ENCODE measurements around the gene HSPA9.
A peak's percentile ranks its signal among the peaks of the same experiment; 100 is the strongest.

HSPA9 gene

GRCh38 chr5:138575194-138576015 is at the start of gene HSPA9:
Gene HSPA9, minus strand, starts transcription at chr5:138575401. Its CDS starts 83 bp downstream, at chr5:138575318.
- TF ChIP-seq CTCF (IDR thresholded peaks at IDR 0.05; ENCODE audit: control insufficient read depth, insufficient read depth, low read depth, low read length, missing control alignments), result no peak
- H3K4me3 ChIP-seq (ENCODE audit: control insufficient read depth, low read depth, low read length), result peak within 1 kb of the TSS; percentile 94
- peak; percentile 99 for DNase-seq (ENCODE audit: low read depth)

GRCh38 chr5:138623053-138623452 is 47.9 kb upstream of the HSPA9 start:
- no peak for TF ChIP-seq CTCF (IDR thresholded peaks at IDR 0.05; ENCODE audit: control insufficient read depth, insufficient read depth, low read depth, low read length, missing control alignments)
- no peak overlapping the region for H3K4me3 ChIP-seq (ENCODE audit: control insufficient read depth, low read depth, low read length)
- no peak for DNase-seq (ENCODE audit: low read depth)

GRCh38 chr5:138622051-138622450 is 46.9 kb upstream of the HSPA9 start:
- no peak for DNase-seq (ENCODE audit: low read depth)
- TF ChIP-seq CTCF (IDR thresholded peaks at IDR 0.05; ENCODE audit: control insufficient read depth, insufficient read depth, low read depth, low read length, missing control alignments), result no peak
- no peak overlapping the region for H3K4me3 ChIP-seq (ENCODE audit: control insufficient read depth, low read depth, low read length)

GRCh38 chr5:138620663-138621224 is 45.5 kb upstream of the HSPA9 start:
- TF ChIP-seq CTCF (IDR thresholded peaks at IDR 0.05; ENCODE audit: control insufficient read depth, insufficient read depth, low read depth, low read length, missing control alignments), result no peak
- no peak overlapping the region for H3K4me3 ChIP-seq (ENCODE audit: control insufficient read depth, low read depth, low read length)
- DNase-seq (ENCODE audit: low read depth), result no peak

GRCh38 chr5:138616508-138616907 is 41.3 kb upstream of the HSPA9 start:
- no peak for TF ChIP-seq CTCF (IDR thresholded peaks at IDR 0.05; ENCODE audit: control insufficient read depth, insufficient read depth, low read depth, low read length, missing control alignments)
- H3K4me3 ChIP-seq (ENCODE audit: control insufficient read depth, low read depth, low read length), result no peak overlapping the region
- no peak for DNase-seq (ENCODE audit: low read depth)

- DNase-seq (ENCODE audit: low read depth), result no peak
- TF ChIP-seq CTCF (IDR thresholded peaks at IDR 0.05; ENCODE audit: control insufficient read depth, insufficient read depth, low read depth, low read length, missing control alignments), result no peak
- H3K4me3 ChIP-seq (ENCODE audit: control insufficient read depth, low read depth, low read length), result no peak overlapping the region
Measured at GRCh38 chr5:138615461-138615860, 40.3 kb upstream of the HSPA9 start.

All from AG09309 (cell line).